Tibial nerve (tissue), 4 donors: Measurements from ENCODE around the gene PIPOX.

ENCODE experiments used
- CTCF ChIP-seq, 5 experiments: fragments of 200-600 bp in 3 of 5; fragments of 450-650 bp in 2 of 5; sonication (generic) in 3 of 5; IDR thresholded peaks; one replicate each; pipeline ENCODE4 v1.5.1; 2016 to 2019; ENCODE audit warnings: antibody characterized with exemption in 5 of 5, mild to moderate bottlenecking in 3 of 5, moderate library complexity in 2 of 5
- EP300 ChIP-seq, 2 donors: sonication (generic); formaldehyde crosslinking; IDR thresholded peaks; one replicate each; pipeline ENCODE4 v1.6.1; 2017; ENCODE audit warnings: antibody characterized with exemption in 2 of 2, mild to moderate bottlenecking in 1 of 2
- POLR2A ChIP-seq, 2 donors: fragments of 450-650 bp; IDR thresholded peaks; one replicate each; pipeline ENCODE4 v1.6.1; 2017; ENCODE audit warnings: antibody characterized with exemption in 2 of 2, mild to moderate bottlenecking in 2 of 2, moderate library complexity in 2 of 2

- TF ChIP-seq CTCF (IDR thresholded peaks at IDR 0.05) (no peak), POLR2A (IDR thresholded peaks at IDR 0.05) (no peak), EP300 (IDR thresholded peaks at IDR 0.05) (no peak)
These were observed 14.4 kb downstream of the PIPOX start for GRCh38 chr17:29057361-29057760.
